Measurements from ENCODE around the gene GJB3.

- TF ChIP-seq YY1 (IDR thresholded peaks at IDR 0.05; ENCODE audit: insufficient read depth, insufficient read length): no peak
- TF ChIP-seq SUZ12 (IDR thresholded peaks at IDR 0.05; ENCODE audit: extremely low read depth, insufficient read depth, insufficient read length): no peak
These were observed at the start of gene GJB3 for GRCh38 chr1:34781071-34781843.

Measured in NT2/D1 (cell line).